Neural progenitor cell (in vitro differentiated cells): ENCODE data around the gene EFEMP1. TPM values are rescaled to one million over a fixed set of nuclear protein-coding genes. Genes with fewer than 3 reads are reported as not detected.
A peak's percentile ranks its signal among the peaks of the same experiment; 100 is the strongest.

Experiments
- DNase-seq: peaks from one replicate; pipeline ENCODE4 v3.0.0-alpha.2; 2016; ENCODE audit warnings: low spot score
- H2AFZ ChIP-seq: fragments of 200-600 bp; sonication (generic); replicated peaks from 2 replicates; pipeline ENCODE4 v1.6.1; 2016; ENCODE audit warnings: antibody characterized with exemption
- H3F3A ChIP-seq: fragments of 200-600 bp; sonication (generic); 2 replicates; pipeline ENCODE4 v1.6.1; 2016; ENCODE audit warnings: antibody characterized with exemption, low read depth
- H3K27ac ChIP-seq: fragments of 200-600 bp; sonication (generic); 2 replicates; pipeline ENCODE4 v1.5.1; 2016; ENCODE audit warnings: mild to moderate bottlenecking
- H3K27me3 ChIP-seq: fragments of 200-600 bp; sonication (generic); 2 replicates; pipeline ENCODE4 v1.6.1; 2016; ENCODE audit warnings: mild to moderate bottlenecking, moderate library complexity
- H3K36me3 ChIP-seq: fragments of 200-600 bp; sonication (generic); 2 replicates; pipeline ENCODE4 v1.5.1; 2016
- H3K4me1 ChIP-seq: fragments of 200-600 bp; sonication (generic); 2 replicates; pipeline ENCODE4 v1.6.1; 2016; ENCODE audit warnings: mixed run types
- H3K4me2 ChIP-seq: fragments of 200-600 bp; sonication (generic); 2 replicates; pipeline ENCODE4 v1.6.1; 2016
- H3K4me3 ChIP-seq: fragments of 200-600 bp; sonication (generic); 2 replicates; pipeline ENCODE4 v1.5.1; 2016
- H3K79me2 ChIP-seq: fragments of 200-600 bp; sonication (generic); 2 replicates; pipeline ENCODE4 v1.6.1; 2016; ENCODE audit warnings: low read depth
- H3K9ac ChIP-seq: fragments of 200-600 bp; sonication (generic); 2 replicates; pipeline ENCODE4 v1.6.1; 2016
- H3K9me3 ChIP-seq: fragments of 200-600 bp; sonication (generic); 2 replicates; pipeline ENCODE4 v1.5.1; 2016; ENCODE audit warnings: low read depth
- H4K20me1 ChIP-seq: fragments of 200-600 bp; sonication (generic); 2 replicates; pipeline ENCODE4 v1.6.1; 2016; ENCODE audit warnings: low read depth
- H3K27ac Mint-ChIP-seq: 3 replicates; pipeline ENCODE4 v1.8.0; 2021; ENCODE audit warnings: mixed read lengths
- H3K27me3 Mint-ChIP-seq: 2 replicates; pipeline ENCODE4 v1.8.0; 2022; ENCODE audit warnings: low read depth, mild to moderate bottlenecking, inconsistent platforms, moderate library complexity, mixed read lengths; ENCODE audit not compliant: insufficient read depth
- H3K36me3 Mint-ChIP-seq: 3 replicates; pipeline ENCODE4 v1.8.0; 2021; ENCODE audit warnings: mixed read lengths
- H3K4me1 Mint-ChIP-seq: 3 replicates; pipeline ENCODE4 v1.8.0; 2021; ENCODE audit warnings: mixed read lengths
- H3K4me3 Mint-ChIP-seq: 3 replicates; pipeline ENCODE4 v1.8.0; 2021; ENCODE audit warnings: mild to moderate bottlenecking, moderate library complexity, mixed read lengths
- H3K9me3 Mint-ChIP-seq: 3 replicates; pipeline ENCODE4 v1.8.0; 2020; ENCODE audit warnings: mixed read lengths
- EZH2 ChIP-seq: fragments of 200-600 bp; sonication (generic); IDR thresholded peaks from 2 replicates; pipeline ENCODE4 v1.6.1; 2017; ENCODE audit warnings: antibody characterized with exemption, mild to moderate bottlenecking, moderate library complexity
- EZH2phosphoT487 ChIP-seq: fragments of 200-600 bp; sonication (generic); IDR thresholded peaks from 2 replicates; pipeline ENCODE4 v1.6.1; 2017; ENCODE audit warnings: antibody characterized with exemption
- total RNA-seq: library from RNA; depleted of rRNA; stranded (reverse); fragments of >200 nt; gene quantifications from 2 replicates; pipeline ENCODE4 v1.2.3, GENCODE V29; 2015; ENCODE audit warnings: low replicate concordance
- TF ChIP-seq, protein P1 (sequence below): fragments of 200-600 bp; sonication (generic); IDR thresholded peaks from 2 replicates; pipeline ENCODE4 v1.5.1; 2017; ENCODE audit warnings: antibody characterized with exemption, mild to moderate bottlenecking

The EFEMP1 gene
- total RNA-seq, 1 donor from 2014 or later = 25.5 TPM

DNA sequence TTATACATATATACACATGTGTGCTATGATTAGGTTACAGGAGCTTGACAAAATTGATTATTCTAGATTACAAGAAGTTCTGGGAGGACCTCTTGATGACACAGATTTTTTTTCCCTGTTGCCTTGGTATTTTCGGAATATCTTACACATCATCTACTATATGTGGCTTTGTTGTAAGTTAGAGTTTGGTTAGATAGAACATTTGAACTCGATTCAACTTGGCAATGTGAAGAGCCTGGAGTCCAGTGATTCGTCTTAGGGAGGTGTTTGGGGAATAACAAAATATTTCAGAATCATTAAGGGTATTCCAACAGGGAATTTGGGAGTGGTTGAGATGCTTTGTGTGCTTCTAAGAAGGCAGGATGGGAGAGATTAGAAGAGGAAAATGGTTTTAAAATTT, 39.3 kb upstream of the EFEMP1 start:
- Histone ChIP-seq H3K9me3 (no peaks in the 10 kb centered on the region), H3K27ac (no peak overlapping the region), H4K20me1 (no peaks in the 10 kb centered on the region), H3F3A (no peaks in the 10 kb centered on the region), H2AFZ (no peak overlapping the region), H3K79me2 (no peaks in the 10 kb centered on the region), H3K36me3 (no peaks in the 10 kb centered on the region), H3K4me3 (no peak overlapping the region), H3K4me1 (no peaks in the 10 kb centered on the region), H3K4me2 (no peak overlapping the region), H3K9ac (no peak overlapping the region), H3K27me3 (no peaks in the 10 kb centered on the region)
- peaks cover 3% of the 10 kb centered on the region for H3K27me3 Mint-ChIP-seq
- TF ChIP-seq, protein P1, sequence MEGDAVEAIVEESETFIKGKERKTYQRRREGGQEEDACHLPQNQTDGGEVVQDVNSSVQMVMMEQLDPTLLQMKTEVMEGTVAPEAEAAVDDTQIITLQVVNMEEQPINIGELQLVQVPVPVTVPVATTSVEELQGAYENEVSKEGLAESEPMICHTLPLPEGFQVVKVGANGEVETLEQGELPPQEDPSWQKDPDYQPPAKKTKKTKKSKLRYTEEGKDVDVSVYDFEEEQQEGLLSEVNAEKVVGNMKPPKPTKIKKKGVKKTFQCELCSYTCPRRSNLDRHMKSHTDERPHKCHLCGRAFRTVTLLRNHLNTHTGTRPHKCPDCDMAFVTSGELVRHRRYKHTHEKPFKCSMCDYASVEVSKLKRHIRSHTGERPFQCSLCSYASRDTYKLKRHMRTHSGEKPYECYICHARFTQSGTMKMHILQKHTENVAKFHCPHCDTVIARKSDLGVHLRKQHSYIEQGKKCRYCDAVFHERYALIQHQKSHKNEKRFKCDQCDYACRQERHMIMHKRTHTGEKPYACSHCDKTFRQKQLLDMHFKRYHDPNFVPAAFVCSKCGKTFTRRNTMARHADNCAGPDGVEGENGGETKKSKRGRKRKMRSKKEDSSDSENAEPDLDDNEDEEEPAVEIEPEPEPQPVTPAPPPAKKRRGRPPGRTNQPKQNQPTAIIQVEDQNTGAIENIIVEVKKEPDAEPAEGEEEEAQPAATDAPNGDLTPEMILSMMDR = no peak
- no peak for TF ChIP-seq EZH2phosphoT487
- TF ChIP-seq EZH2 = no peak
- no peak for DNase-seq
- H3K27ac Mint-ChIP-seq = no peak overlapping the region
- H3K9me3 Mint-ChIP-seq = no peaks in the 10 kb centered on the region
- H3K4me1 Mint-ChIP-seq = no peaks in the 10 kb centered on the region
- no peak overlapping the region for H3K4me3 Mint-ChIP-seq
- H3K36me3 Mint-ChIP-seq = no peaks in the 10 kb centered on the region

DNA sequence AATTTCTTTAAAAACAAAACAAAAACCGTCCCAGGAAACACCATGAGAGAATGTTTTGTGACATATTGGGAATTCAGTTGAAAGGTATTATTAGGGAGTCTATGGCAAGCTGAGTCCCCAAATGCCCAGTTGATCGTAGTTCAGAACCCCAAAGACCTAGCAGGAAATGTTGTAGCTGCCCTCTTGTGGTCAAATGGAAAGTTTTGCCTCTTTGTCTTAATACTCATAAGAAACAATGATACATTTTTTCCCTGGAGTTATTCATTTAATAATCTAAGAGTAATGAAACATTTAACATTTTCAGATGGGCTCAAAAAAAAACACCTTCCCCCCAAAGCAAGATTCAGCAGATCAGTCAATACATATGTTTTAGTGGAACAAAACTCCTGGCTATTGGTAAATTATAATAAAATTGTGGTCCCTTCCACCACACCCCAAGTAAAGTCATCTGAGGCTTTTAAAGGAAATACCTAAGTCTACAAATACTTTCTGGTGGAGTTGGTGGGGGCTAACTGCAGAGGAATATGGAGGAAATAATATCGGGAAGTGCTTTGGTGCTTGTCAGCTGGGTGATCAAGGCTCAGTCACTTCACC, 37.8 kb upstream of the EFEMP1 start:
- Histone ChIP-seq H3K27ac (no peak overlapping the region), H3K4me3 (no peak overlapping the region), H3K36me3 (no peaks in the 10 kb centered on the region), H3F3A (no peaks in the 10 kb centered on the region), H3K9me3 (no peaks in the 10 kb centered on the region), H2AFZ (peak overlapping the region; percentile 96), H3K79me2 (no peaks in the 10 kb centered on the region), H3K4me1 (no peaks in the 10 kb centered on the region), H3K4me2 (no peak overlapping the region), H4K20me1 (no peaks in the 10 kb centered on the region), H3K9ac (no peak overlapping the region), H3K27me3 (no peaks in the 10 kb centered on the region)
- Mint-ChIP-seq H3K9me3 (no peaks in the 10 kb centered on the region), H3K27me3 (peaks cover 3% of the 10 kb centered on the region), H3K4me1 (no peaks in the 10 kb centered on the region), H3K4me3 (no peak overlapping the region), H3K36me3 (no peaks in the 10 kb centered on the region), H3K27ac (no peak overlapping the region)
- TF ChIP-seq, protein P1 = peak; percentile 70
- TF ChIP-seq EZH2phosphoT487 (no peak), EZH2 (no peak)
- peak; percentile 51 for DNase-seq

- H3K27ac Mint-ChIP-seq = no peak overlapping the region
- no peaks in the 10 kb centered on the region for H3K4me1 Mint-ChIP-seq
- no peaks in the 10 kb centered on the region for H3F3A ChIP-seq
- no peaks in the 10 kb centered on the region for H3K79me2 ChIP-seq
- no peaks in the 10 kb centered on the region for H3K4me1 ChIP-seq
- TF ChIP-seq EZH2phosphoT487 (no peak), EZH2 (no peak)
- TF ChIP-seq, protein P1 = no peak
- no peak for DNase-seq
- H3K27me3 ChIP-seq = no peaks in the 10 kb centered on the region
- no peak overlapping the region for H3K4me3 Mint-ChIP-seq
- H3K27ac ChIP-seq = no peak overlapping the region
- H3K4me2 ChIP-seq = no peak overlapping the region
- H3K27me3 Mint-ChIP-seq = no peaks in the 10 kb centered on the region
- no peaks in the 10 kb centered on the region for H3K36me3 Mint-ChIP-seq
- H3K9me3 ChIP-seq = no peaks in the 10 kb centered on the region
- no peak overlapping the region for H2AFZ ChIP-seq
- no peaks in the 10 kb centered on the region for H3K9me3 Mint-ChIP-seq
- H3K4me3 ChIP-seq = no peak overlapping the region
- no peak overlapping the region for H3K9ac ChIP-seq
- no peaks in the 10 kb centered on the region for H4K20me1 ChIP-seq
- no peaks in the 10 kb centered on the region for H3K36me3 ChIP-seq
Measured at GRCh38 chr2:55958756-55959155, 35.2 kb upstream of the EFEMP1 start.
